ENCODE results near the gene TSPAN16. TPM values are rescaled to one million over a fixed set of nuclear protein-coding genes. Genes with fewer than 3 reads are reported as not detected.

The TSPAN16 gene
- total RNA-seq, 1 donor from 2014 or later, result not detected

DNA sequence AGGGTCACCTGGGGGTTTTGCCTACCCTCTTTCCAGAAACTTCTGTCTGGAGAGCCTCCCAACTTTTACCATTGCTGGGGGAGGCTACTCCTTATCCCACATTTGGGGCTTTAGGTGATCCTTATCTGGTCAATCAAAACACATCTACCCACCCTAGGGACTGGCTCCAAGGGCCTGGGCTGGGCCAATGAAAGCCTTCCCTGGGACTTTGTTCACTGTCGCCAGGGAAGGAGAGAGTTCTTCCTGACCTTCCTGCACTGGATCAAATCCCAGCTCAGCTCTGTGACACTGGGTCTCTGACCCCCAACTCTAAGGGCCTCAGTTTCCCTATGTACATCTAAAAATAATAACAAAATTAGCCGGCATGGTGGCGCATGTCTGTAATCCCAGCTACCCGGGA is 44.7 kb upstream of the TSPAN16 start:
- TF ChIP-seq, protein P1, sequence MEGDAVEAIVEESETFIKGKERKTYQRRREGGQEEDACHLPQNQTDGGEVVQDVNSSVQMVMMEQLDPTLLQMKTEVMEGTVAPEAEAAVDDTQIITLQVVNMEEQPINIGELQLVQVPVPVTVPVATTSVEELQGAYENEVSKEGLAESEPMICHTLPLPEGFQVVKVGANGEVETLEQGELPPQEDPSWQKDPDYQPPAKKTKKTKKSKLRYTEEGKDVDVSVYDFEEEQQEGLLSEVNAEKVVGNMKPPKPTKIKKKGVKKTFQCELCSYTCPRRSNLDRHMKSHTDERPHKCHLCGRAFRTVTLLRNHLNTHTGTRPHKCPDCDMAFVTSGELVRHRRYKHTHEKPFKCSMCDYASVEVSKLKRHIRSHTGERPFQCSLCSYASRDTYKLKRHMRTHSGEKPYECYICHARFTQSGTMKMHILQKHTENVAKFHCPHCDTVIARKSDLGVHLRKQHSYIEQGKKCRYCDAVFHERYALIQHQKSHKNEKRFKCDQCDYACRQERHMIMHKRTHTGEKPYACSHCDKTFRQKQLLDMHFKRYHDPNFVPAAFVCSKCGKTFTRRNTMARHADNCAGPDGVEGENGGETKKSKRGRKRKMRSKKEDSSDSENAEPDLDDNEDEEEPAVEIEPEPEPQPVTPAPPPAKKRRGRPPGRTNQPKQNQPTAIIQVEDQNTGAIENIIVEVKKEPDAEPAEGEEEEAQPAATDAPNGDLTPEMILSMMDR (IDR thresholded peaks at IDR 0.05), result no peak
- Mint-ChIP-seq H3K9me3 (ENCODE audit: unreplicated experiment) (no peaks in the 10 kb centered on the region), H3K4me3 (ENCODE audit: unreplicated experiment) (no peak overlapping the region), H3K27me3 (ENCODE audit: unreplicated experiment) (no peaks in the 10 kb centered on the region), H3K36me3 (ENCODE audit: unreplicated experiment) (peaks cover 20% of the 10 kb centered on the region), H3K27ac (ENCODE audit: unreplicated experiment) (no peak overlapping the region), H3K4me1 (ENCODE audit: unreplicated experiment) (peaks cover 3% of the 10 kb centered on the region)
- no peak for DNase-seq (ENCODE audit: extremely low spot score, unreplicated experiment)

DNA sequence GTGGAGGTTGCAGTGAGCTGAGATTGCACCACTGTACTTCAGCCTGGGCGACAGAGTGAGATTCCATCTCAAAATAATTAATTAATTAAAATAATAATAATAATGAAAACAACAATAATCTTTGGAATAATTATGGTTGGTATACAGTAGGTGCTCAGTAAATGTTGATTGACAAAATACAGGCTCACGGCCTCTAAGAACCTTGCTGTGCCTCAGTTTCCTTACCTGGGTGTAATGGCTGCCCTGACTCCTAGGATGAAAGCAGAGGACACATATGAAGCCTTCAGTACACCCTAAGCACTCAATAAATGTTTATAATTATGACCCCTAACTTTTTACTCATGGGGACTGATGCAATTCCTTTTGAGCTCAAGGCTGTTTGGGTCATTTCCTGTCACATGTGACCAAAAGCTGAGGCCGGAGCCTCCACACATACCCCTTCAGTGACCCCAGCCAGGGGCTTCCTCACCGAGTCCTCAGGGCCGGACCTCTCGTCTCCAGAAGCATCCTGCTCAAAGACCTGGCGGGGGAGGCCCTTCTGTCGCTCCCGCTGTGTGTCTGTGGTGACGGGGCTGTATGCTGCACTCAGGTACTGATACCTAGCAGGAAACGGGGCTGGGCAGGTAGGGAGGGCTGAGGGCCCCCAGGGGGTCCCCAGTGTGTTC is 44.2 kb upstream of the TSPAN16 start:
- no peaks in the 10 kb centered on the region for H3K27me3 Mint-ChIP-seq (ENCODE audit: unreplicated experiment)
- no peak overlapping the region for H3K27ac Mint-ChIP-seq (ENCODE audit: unreplicated experiment)
- peaks cover 15% of the 10 kb centered on the region for H3K36me3 Mint-ChIP-seq (ENCODE audit: unreplicated experiment)
- H3K4me1 Mint-ChIP-seq (ENCODE audit: unreplicated experiment), result peaks cover 3% of the 10 kb centered on the region
- H3K9me3 Mint-ChIP-seq (ENCODE audit: unreplicated experiment), result no peaks in the 10 kb centered on the region
- no peak overlapping the region for H3K4me3 Mint-ChIP-seq (ENCODE audit: unreplicated experiment)
- TF ChIP-seq, protein P1 (IDR thresholded peaks at IDR 0.05), result no peak
- no peak for DNase-seq (ENCODE audit: extremely low spot score, unreplicated experiment)

DNA sequence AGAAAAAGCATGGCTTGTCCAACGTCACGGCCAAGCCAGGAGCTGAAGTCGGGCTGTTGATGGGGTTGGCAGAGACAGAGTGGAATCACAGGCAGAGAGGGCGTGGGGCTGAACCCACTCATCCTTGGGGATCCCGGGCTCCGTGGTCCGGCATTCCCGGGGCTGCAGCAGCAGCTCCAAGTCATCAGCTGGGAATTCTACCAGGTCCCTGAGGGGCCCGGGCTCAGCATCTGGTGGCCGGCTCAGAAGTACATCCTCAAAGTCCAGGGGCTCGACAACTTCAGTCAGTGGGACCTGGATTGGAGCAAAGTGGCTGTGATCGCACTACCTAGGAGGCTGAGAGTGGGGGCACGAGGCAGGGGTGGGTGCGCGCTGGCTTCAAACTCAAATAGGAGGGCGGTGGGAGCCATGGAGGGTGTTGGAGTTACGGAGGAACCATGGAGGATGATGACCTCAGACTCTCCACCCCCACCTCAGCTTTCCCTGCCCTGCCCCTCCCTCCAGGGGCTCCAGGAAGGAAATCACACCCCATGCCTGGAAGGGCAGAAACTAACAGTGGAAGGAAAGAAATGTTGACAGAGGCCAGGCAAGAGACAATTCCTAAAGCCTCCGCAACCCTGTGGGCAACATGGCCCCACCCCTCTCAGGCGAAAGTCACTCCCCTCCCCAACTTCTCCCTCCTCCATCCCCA is 43.1 kb upstream of the TSPAN16 start:
- TF ChIP-seq, protein P1 (IDR thresholded peaks at IDR 0.05), result no peak
- DNase-seq (ENCODE audit: extremely low spot score, unreplicated experiment), result no peak
- H3K4me1 Mint-ChIP-seq (ENCODE audit: unreplicated experiment), result peaks cover under 1% of the 10 kb centered on the region
- H3K4me3 Mint-ChIP-seq (ENCODE audit: unreplicated experiment), result no peak overlapping the region
- peaks cover 9% of the 10 kb centered on the region for H3K36me3 Mint-ChIP-seq (ENCODE audit: unreplicated experiment)
- H3K27me3 Mint-ChIP-seq (ENCODE audit: unreplicated experiment), result no peaks in the 10 kb centered on the region
- H3K9me3 Mint-ChIP-seq (ENCODE audit: unreplicated experiment), result no peaks in the 10 kb centered on the region
- peak overlapping the region; percentile 18 for H3K27ac Mint-ChIP-seq (ENCODE audit: unreplicated experiment)

DNA sequence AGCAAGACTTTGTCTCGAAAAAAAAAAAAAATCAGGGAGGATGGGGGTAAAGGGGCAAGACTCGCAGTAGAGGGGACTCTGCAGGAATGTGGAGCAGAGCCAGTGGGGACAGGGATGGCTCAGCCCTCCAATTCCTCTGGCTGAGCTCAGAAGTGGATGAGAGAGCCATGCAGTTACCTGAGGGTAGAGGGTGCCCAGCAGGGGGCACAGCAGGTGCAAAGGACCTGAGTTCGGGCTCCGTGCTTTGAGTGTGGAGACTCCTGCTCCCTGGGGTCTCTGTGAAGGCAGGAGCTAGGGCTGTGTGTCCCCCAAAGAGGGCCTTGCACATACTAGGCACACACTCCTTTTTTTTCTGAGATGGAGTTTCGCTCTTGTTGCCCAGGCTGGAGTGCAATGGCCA is 41.3 kb upstream of the TSPAN16 start:
- Mint-ChIP-seq H3K4me1 (ENCODE audit: unreplicated experiment) (no peaks in the 10 kb centered on the region), H3K4me3 (ENCODE audit: unreplicated experiment) (no peak overlapping the region), H3K27ac (ENCODE audit: unreplicated experiment) (no peak overlapping the region), H3K36me3 (ENCODE audit: unreplicated experiment) (peaks cover 4% of the 10 kb centered on the region), H3K27me3 (ENCODE audit: unreplicated experiment) (no peaks in the 10 kb centered on the region), H3K9me3 (ENCODE audit: unreplicated experiment) (no peaks in the 10 kb centered on the region)
- TF ChIP-seq, protein P1 (IDR thresholded peaks at IDR 0.05), result no peak
- DNase-seq (ENCODE audit: extremely low spot score, unreplicated experiment), result no peak

DNA sequence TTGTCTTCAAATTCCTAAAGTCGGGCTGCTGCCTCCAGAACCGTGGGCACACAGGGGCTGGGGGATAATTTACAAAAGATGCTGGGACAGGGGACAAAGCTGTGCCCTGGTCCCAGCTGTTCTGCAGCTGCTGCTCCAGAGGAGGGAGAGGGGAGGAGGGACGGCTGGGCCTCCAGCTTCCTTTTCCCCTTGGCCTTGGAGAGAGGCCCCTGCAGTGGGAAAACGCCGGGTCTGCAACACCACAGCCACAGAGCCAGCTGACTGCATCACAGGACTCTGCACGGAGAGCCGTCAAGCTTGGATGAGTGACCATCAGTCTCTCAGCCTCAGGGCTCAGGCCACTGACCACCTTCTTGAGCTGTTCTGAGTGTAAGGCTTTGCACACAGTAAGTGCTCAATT is 39.8 kb upstream of the TSPAN16 start:
- H3K36me3 Mint-ChIP-seq (ENCODE audit: unreplicated experiment), result no peaks in the 10 kb centered on the region
- H3K4me1 Mint-ChIP-seq (ENCODE audit: unreplicated experiment), result peaks cover 5% of the 10 kb centered on the region
- DNase-seq (ENCODE audit: extremely low spot score, unreplicated experiment), result no peak
- H3K27me3 Mint-ChIP-seq (ENCODE audit: unreplicated experiment), result no peaks in the 10 kb centered on the region
- TF ChIP-seq, protein P1 (IDR thresholded peaks at IDR 0.05), result no peak
- no peaks in the 10 kb centered on the region for H3K9me3 Mint-ChIP-seq (ENCODE audit: unreplicated experiment)
- H3K4me3 Mint-ChIP-seq (ENCODE audit: unreplicated experiment), result no peak overlapping the region
- H3K27ac Mint-ChIP-seq (ENCODE audit: unreplicated experiment), result no peak overlapping the region

Measured in osteocyte (in vitro differentiated cells).